ENCODE data around the gene GAPDH. TPM values are rescaled to one million over a fixed set of nuclear protein-coding genes. Genes with fewer than 3 reads are reported as not detected.
A peak's percentile ranks its signal among the peaks of the same experiment; 100 is the strongest.

GAPDH gene
- total and polyA plus RNA-seq, 2 experiments from 2014 or later = 7,726 to 7,868 TPM

DNA sequence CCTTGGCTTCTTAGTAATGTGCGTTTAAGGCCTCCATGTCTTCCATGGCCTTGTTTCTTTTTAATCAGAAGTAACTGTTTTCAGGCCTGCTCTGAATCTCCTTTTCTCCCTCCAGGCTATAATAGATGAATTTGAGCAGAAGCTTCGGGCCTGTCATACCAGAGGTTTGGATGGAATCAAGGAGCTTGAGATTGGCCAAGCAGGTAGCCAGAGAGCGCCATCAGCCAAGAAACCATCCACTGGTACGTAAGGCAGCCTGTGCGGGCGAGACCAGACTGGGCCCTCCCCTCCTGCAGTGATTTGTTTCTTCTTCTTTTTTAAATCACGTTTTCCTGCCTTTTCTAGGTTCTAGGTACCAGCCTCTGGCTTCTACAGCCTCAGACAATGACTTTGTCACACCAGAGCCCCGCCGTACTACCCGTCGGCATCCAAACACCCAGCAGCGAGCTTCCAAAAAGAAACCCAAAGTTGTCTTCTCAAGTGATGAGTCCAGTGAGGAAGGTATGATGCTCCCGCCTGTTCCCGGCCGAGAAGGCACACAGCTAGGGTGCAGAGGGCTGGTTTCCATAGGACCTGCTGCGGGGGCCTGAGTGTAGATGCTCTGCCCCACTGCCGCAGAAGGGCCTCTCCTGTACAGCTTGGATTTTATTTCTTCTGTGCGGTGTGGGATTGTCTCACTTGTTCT lies 3.6 kb upstream of the GAPDH start:
- H3K27ac ChIP-seq = peak overlapping the region; percentile 96
- in situ Hi-C loops (cut with MboI) = no loop called here

GRCh38 chr12:6532051-6532926 lies 2.0 kb upstream of the GAPDH start:
- H3K4me1 ChIP-seq (ENCODE audit: insufficient read depth) = peaks cover 19% of the 10 kb centered on the region
- no peak for TF ChIP-seq EZH2 (IDR thresholded peaks at IDR 0.05; ENCODE audit: insufficient read depth, poor library complexity, severe bottlenecking)
- TF ChIP-seq EZH2phosphoT487 (IDR thresholded peaks at IDR 0.05; ENCODE audit: insufficient read depth, low read depth) = no peak
- H3K9me2 ChIP-seq (ENCODE audit: insufficient read depth) = no peaks in the 10 kb centered on the region
- peak overlapping the region; percentile 96 for H3K27ac ChIP-seq
- no peaks in the 10 kb centered on the region for H3K27me3 ChIP-seq (replicated peaks; ENCODE audit: insufficient read depth)
- H3F3A ChIP-seq (ENCODE audit: insufficient read depth) = peaks cover 43% of the 10 kb centered on the region
- H4K20me1 ChIP-seq (ENCODE audit: insufficient read depth) = peaks cover 13% of the 10 kb centered on the region
- H3K4me2 ChIP-seq (ENCODE audit: unreplicated experiment) = peak overlapping the region; percentile 98
- peak overlapping the region; percentile 96 for H3K4me3 ChIP-seq
- peak overlapping the region; percentile 4; the same call in 1 of the 2 replicates for H2AFZ ChIP-seq
- peak; percentile 100 for DNase-seq
- 15 to 20% methylated on average over 20 of the region's 20 CpGs for WGBS, 2 experiments (ENCODE audit: low coverage in 1 of 2, low lambda C conversion rate in 2 of 2, missing lambda C conversion rate in 2 of 2)
- H3K36me3 ChIP-seq (ENCODE audit: low read depth) = peaks cover 27% of the 10 kb centered on the region
- peak overlapping the region; percentile 96 for H3K9ac ChIP-seq
- peaks cover 37% of the 10 kb centered on the region for H3K79me2 ChIP-seq (ENCODE audit: insufficient read depth)
- in situ Hi-C loops (cut with MboI) = no loop called here
- H3K9me3 ChIP-seq (ENCODE audit: low read depth) = no peaks in the 10 kb centered on the region

More for the DNA sequence above, 3.6 kb upstream of the GAPDH start:
- no peaks in the 10 kb centered on the region for H3K27me3 ChIP-seq (replicated peaks; ENCODE audit: insufficient read depth)
- no peaks in the 10 kb centered on the region for H3K9me2 ChIP-seq (ENCODE audit: insufficient read depth)
- H2AFZ ChIP-seq = no peak overlapping the region
- no peak overlapping the region for H3K4me3 ChIP-seq
- no peak for TF ChIP-seq EZH2 (IDR thresholded peaks at IDR 0.05; ENCODE audit: insufficient read depth, poor library complexity, severe bottlenecking)
- no peak for TF ChIP-seq EZH2phosphoT487 (IDR thresholded peaks at IDR 0.05; ENCODE audit: insufficient read depth, low read depth)
- peaks cover 11% of the 10 kb centered on the region for H3K4me1 ChIP-seq (ENCODE audit: insufficient read depth)
- peaks cover 27% of the 10 kb centered on the region for H3F3A ChIP-seq (ENCODE audit: insufficient read depth)
- peaks cover 2% of the 10 kb centered on the region; the same call in 1 of the 2 replicates for H4K20me1 ChIP-seq (ENCODE audit: insufficient read depth)
- peaks cover 11% of the 10 kb centered on the region for H3K36me3 ChIP-seq (ENCODE audit: low read depth)
- no peaks in the 10 kb centered on the region for H3K9me3 ChIP-seq (ENCODE audit: low read depth)
- peaks cover 21% of the 10 kb centered on the region for H3K79me2 ChIP-seq (ENCODE audit: insufficient read depth)
- no peak overlapping the region for H3K9ac ChIP-seq
- DNase-seq = no peak
- H3K4me2 ChIP-seq (ENCODE audit: unreplicated experiment) = no peak overlapping the region
- 93% methylated on average over 18 of the region's 18 CpGs for WGBS, 2 experiments (ENCODE audit: low coverage in 1 of 2, low lambda C conversion rate in 2 of 2, missing lambda C conversion rate in 2 of 2)

GRCh38 chr12:6532927-6533652 lies 1.2 kb upstream of the GAPDH start:
- peaks cover 45% of the 10 kb centered on the region for H3K79me2 ChIP-seq (ENCODE audit: insufficient read depth)
- H3K9me2 ChIP-seq (ENCODE audit: insufficient read depth) = no peaks in the 10 kb centered on the region
- H3K4me1 ChIP-seq (ENCODE audit: insufficient read depth) = peaks cover 26% of the 10 kb centered on the region
- peak overlapping the region; percentile 96 for H3K9ac ChIP-seq
- peak; percentile 87 for DNase-seq
- peaks cover 50% of the 10 kb centered on the region for H3F3A ChIP-seq (ENCODE audit: insufficient read depth)
- WGBS, 2 experiments (ENCODE audit: low coverage in 1 of 2, low lambda C conversion rate in 2 of 2, missing lambda C conversion rate in 2 of 2) = 1 to 2% methylated on average over 14 of the region's 14 CpGs
- no peaks in the 10 kb centered on the region for H3K9me3 ChIP-seq (ENCODE audit: low read depth)
- no peak overlapping the region; the same call in 1 of the 2 replicates for H2AFZ ChIP-seq
- H3K27me3 ChIP-seq (replicated peaks; ENCODE audit: insufficient read depth) = no peaks in the 10 kb centered on the region
- in situ Hi-C loops (cut with MboI) = no loop called here
- H3K4me3 ChIP-seq = peak overlapping the region; percentile 96
- TF ChIP-seq EZH2 (IDR thresholded peaks at IDR 0.05; ENCODE audit: insufficient read depth, poor library complexity, severe bottlenecking) (no peak), EZH2phosphoT487 (IDR thresholded peaks at IDR 0.05; ENCODE audit: insufficient read depth, low read depth) (no peak)
- peaks cover 31% of the 10 kb centered on the region for H3K36me3 ChIP-seq (ENCODE audit: low read depth)
- H3K27ac ChIP-seq = peak overlapping the region; percentile 96
- H4K20me1 ChIP-seq (ENCODE audit: insufficient read depth) = peaks cover 13% of the 10 kb centered on the region
- H3K4me2 ChIP-seq (ENCODE audit: unreplicated experiment) = peak overlapping the region; percentile 98

DNA sequence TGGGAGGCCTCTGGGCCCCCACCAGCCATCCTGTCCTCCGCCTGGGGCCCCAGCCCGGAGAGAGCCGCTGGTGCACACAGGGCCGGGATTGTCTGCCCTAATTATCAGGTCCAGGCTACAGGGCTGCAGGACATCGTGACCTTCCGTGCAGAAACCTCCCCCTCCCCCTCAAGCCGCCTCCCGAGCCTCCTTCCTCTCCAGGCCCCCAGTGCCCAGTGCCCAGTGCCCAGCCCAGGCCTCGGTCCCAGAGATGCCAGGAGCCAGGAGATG lies 729 bp upstream of the GAPDH start:
- H3F3A ChIP-seq (ENCODE audit: insufficient read depth) = peaks cover 55% of the 10 kb centered on the region
- H3K27ac ChIP-seq = peak overlapping the region; percentile 96
- H3K9ac ChIP-seq = peak overlapping the region; percentile 96
- in situ Hi-C loops (cut with MboI) = no loop called here
- H3K4me2 ChIP-seq (ENCODE audit: unreplicated experiment) = peak overlapping the region; percentile 98
- peaks cover 48% of the 10 kb centered on the region for H3K79me2 ChIP-seq (ENCODE audit: insufficient read depth)
- H3K27me3 ChIP-seq (replicated peaks; ENCODE audit: insufficient read depth) = no peaks in the 10 kb centered on the region
- TF ChIP-seq EZH2phosphoT487 (IDR thresholded peaks at IDR 0.05; ENCODE audit: insufficient read depth, low read depth) = no peak
- no peak for TF ChIP-seq EZH2 (IDR thresholded peaks at IDR 0.05; ENCODE audit: insufficient read depth, poor library complexity, severe bottlenecking)
- DNase-seq = no peak
- peaks cover 13% of the 10 kb centered on the region for H4K20me1 ChIP-seq (ENCODE audit: insufficient read depth)
- peaks cover 29% of the 10 kb centered on the region for H3K4me1 ChIP-seq (ENCODE audit: insufficient read depth)
- no peak overlapping the region; the same call in 1 of the 2 replicates for H2AFZ ChIP-seq
- H3K36me3 ChIP-seq (ENCODE audit: low read depth) = peaks cover 36% of the 10 kb centered on the region
- 0 to 2% methylated on average over 1 to 9 of the region's 9 CpGs for WGBS, 2 experiments (ENCODE audit: low coverage in 1 of 2, low lambda C conversion rate in 2 of 2, missing lambda C conversion rate in 2 of 2)
- no peaks in the 10 kb centered on the region for H3K9me2 ChIP-seq (ENCODE audit: insufficient read depth)
- no peaks in the 10 kb centered on the region for H3K9me3 ChIP-seq (ENCODE audit: low read depth)
- peak overlapping the region; percentile 96 for H3K4me3 ChIP-seq
